ENCODE results near the gene COPG2. TPM values are rescaled to one million over a fixed set of nuclear protein-coding genes. Genes with fewer than 3 reads are reported as not detected.
"Not testable (repeated sequence)": the region's sequence is repeated elsewhere in the genome, so short reads cannot be mapped to it uniquely, and the experiment has no call there.

COPG2 gene
- total RNA-seq, 1 experiment from 2014 or later, result 77.7 TPM

DNA sequence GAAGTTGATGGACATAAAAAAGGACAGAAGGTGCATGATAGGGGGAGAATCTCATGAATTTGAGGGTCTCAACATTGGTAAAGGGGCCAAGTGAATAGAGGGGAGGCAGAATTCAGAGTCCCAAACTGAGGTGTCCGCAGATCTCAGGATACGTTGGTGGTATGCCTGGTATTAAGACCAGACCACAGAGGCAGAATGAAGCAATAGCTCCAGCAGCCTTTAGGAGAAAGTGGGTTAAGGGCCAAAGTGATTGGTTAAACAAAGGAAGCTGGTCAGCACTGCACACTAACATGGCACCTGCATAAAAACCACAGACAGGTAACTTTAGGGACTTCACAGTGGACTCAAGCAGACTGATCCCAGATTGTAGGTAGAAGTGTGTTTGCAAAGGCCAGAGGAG, 139.1 kb downstream of the COPG2 start:
- Histone ChIP-seq H4K91ac (ENCODE audit: insufficient read length, low read depth, low read length) (no peak overlapping the region), H3K79me1 (ENCODE audit: insufficient read depth, low read depth, low read length, poor library complexity, severe bottlenecking) (no peaks in the 10 kb centered on the region)

GRCh38 chr7:130527752-130528355, 140.7 kb downstream of the COPG2 start:
- H4K8ac ChIP-seq (replicated peaks; ENCODE audit: insufficient read length, low read depth, low read length); H4K20me1 ChIP-seq (ENCODE audit: control insufficient read depth, insufficient read depth, insufficient read length); H3K27ac Mint-ChIP-seq; H3K4me1 Mint-ChIP-seq; H3K9me3 ChIP-seq (ENCODE audit: control insufficient read depth, low read depth, low read length); H3K79me2 ChIP-seq (ENCODE audit: insufficient read depth, low read length); H3K9me3 Mint-ChIP-seq; H4K91ac ChIP-seq (ENCODE audit: insufficient read length, low read depth, low read length); H3K4me3 Mint-ChIP-seq; H3K9ac ChIP-seq (ENCODE audit: extremely low read depth, insufficient read length, low read length); H3K23ac ChIP-seq (ENCODE audit: insufficient read length, low read depth, low read length); H2AFZ ChIP-seq (ENCODE audit: low read length); H4K5ac ChIP-seq (ENCODE audit: insufficient read length, low read depth, low read length); DNase-seq; H2BK12ac ChIP-seq (ENCODE audit: insufficient read length, low read depth, low read length); H3K56ac ChIP-seq (ENCODE audit: insufficient read length, low read depth, low read length); H2BK15ac ChIP-seq (ENCODE audit: low read depth, low read length); H3T11ph ChIP-seq (ENCODE audit: low read length); H3K4me2 ChIP-seq (ENCODE audit: insufficient read depth, insufficient read length, low read length); H2AK5ac ChIP-seq (ENCODE audit: insufficient read length, low read length); H3K18ac ChIP-seq (ENCODE audit: insufficient read length, low read depth, low read length); H2BK20ac ChIP-seq (ENCODE audit: low read depth, low read length, poor library complexity, severe bottlenecking); H3K4me1 ChIP-seq (ENCODE audit: insufficient read depth, low read length); H3K27me3 Mint-ChIP-seq (ENCODE audit: low read depth); H3K23me2 ChIP-seq (ENCODE audit: insufficient read length, low read depth, low read length, poor library complexity, severe bottlenecking); H3K14ac ChIP-seq (ENCODE audit: insufficient read depth, low read length); H3K27ac ChIP-seq (ENCODE audit: insufficient read length, low read depth, low read length); H2BK5ac ChIP-seq (ENCODE audit: insufficient read length, low read length); H2BK120ac ChIP-seq (ENCODE audit: low read depth, low read length, poor library complexity, severe bottlenecking); H3K27me3 ChIP-seq (ENCODE audit: insufficient read depth, low read length); H3K79me1 ChIP-seq (ENCODE audit: insufficient read depth, low read depth, low read length, poor library complexity, severe bottlenecking); H3K4ac ChIP-seq (ENCODE audit: low read depth, low read length): not testable (repeated sequence)
- WGBS (ENCODE audit: extremely low coverage, insufficient read length, low lambda C conversion rate), result no CpG with 5 or more reads among the region's 17 CpGs
- H3K36me3 Mint-ChIP-seq (ENCODE audit: insufficient read depth in 1 of 3, low read depth in 3 of 3), result peaks cover 0 to 15% (median 2%) of the 10 kb centered on the region in 3 experiments; a peak in 5 of 7 replicates

More for the DNA sequence above, 139.1 kb downstream of the COPG2 start:
- Histone ChIP-seq H4K20me1 (ENCODE audit: control insufficient read depth, insufficient read depth, insufficient read length) (no peaks in the 10 kb centered on the region), H4K5ac (ENCODE audit: insufficient read length, low read depth, low read length) (no peak overlapping the region), H2BK120ac (ENCODE audit: low read depth, low read length, poor library complexity, severe bottlenecking) (no peak overlapping the region), H2BK20ac (ENCODE audit: low read depth, low read length, poor library complexity, severe bottlenecking) (no peak overlapping the region), H3K14ac (ENCODE audit: insufficient read depth, low read length) (no peak overlapping the region), H4K8ac (replicated peaks; ENCODE audit: insufficient read length, low read depth, low read length) (no peak overlapping the region), H2BK15ac (ENCODE audit: low read depth, low read length) (no peak overlapping the region), H3K23ac (ENCODE audit: insufficient read length, low read depth, low read length) (no peak overlapping the region), H3K27me3 (ENCODE audit: insufficient read depth, low read length) (no peaks in the 10 kb centered on the region), H3T11ph (ENCODE audit: low read length) (no peak overlapping the region), H3K18ac (ENCODE audit: insufficient read length, low read depth, low read length) (no peak overlapping the region), H2AK5ac (ENCODE audit: insufficient read length, low read length) (no peak overlapping the region), H2BK5ac (ENCODE audit: insufficient read length, low read length) (no peak overlapping the region), H3K9ac (ENCODE audit: extremely low read depth, insufficient read length, low read length) (no peak overlapping the region), H3K79me2 (ENCODE audit: insufficient read depth, low read length) (no peaks in the 10 kb centered on the region), H3K56ac (ENCODE audit: insufficient read length, low read depth, low read length) (no peak overlapping the region), H2AFZ (ENCODE audit: low read length) (no peak overlapping the region), H3K4me1 (ENCODE audit: insufficient read depth, low read length) (no peaks in the 10 kb centered on the region), H2BK12ac (ENCODE audit: insufficient read length, low read depth, low read length) (no peak overlapping the region), H3K4ac (ENCODE audit: low read depth, low read length) (no peak overlapping the region), H3K9me3 (ENCODE audit: control insufficient read depth, low read depth, low read length) (no peaks in the 10 kb centered on the region), H3K4me2 (ENCODE audit: insufficient read depth, insufficient read length, low read length) (no peak overlapping the region), H3K23me2 (ENCODE audit: insufficient read length, low read depth, low read length, poor library complexity, severe bottlenecking) (no peaks in the 10 kb centered on the region), H3K27ac (ENCODE audit: insufficient read length, low read depth, low read length) (no peak overlapping the region)
- Mint-ChIP-seq H3K9me3 (no peaks in the 10 kb centered on the region), H3K36me3 (ENCODE audit: insufficient read depth in 1 of 3, low read depth in 3 of 3) (peaks cover 0 to 15% (median 2%) of the 10 kb centered on the region in 3 experiments; a peak in 5 of 7 replicates), H3K27me3 (ENCODE audit: low read depth) (no peaks in the 10 kb centered on the region), H3K27ac (no peak overlapping the region), H3K4me3 (no peak overlapping the region), H3K4me1 (peaks cover 5% of the 10 kb centered on the region in 2 experiments)
- TF ChIP-seq CTCF (conservative IDR thresholded peaks at IDR 0.05), result no peak
- WGBS (ENCODE audit: extremely low coverage, insufficient read length, low lambda C conversion rate), result no CpG with 5 or more reads among the region's 2 CpGs
- no peak for DNase-seq
